HG03066 (cell line): ENCODE measurements around the gene ZNF837.
"Not testable (repeated sequence)": the region's sequence is repeated elsewhere in the genome, so short reads cannot be mapped to it uniquely, and the experiment has no call there.

Experiments used
- ATAC-seq: cut with Tn5 transposase; IDR thresholded peaks from one replicate; pipeline ENCODE4 v1.9.1; 2021; ENCODE audit warnings: low read depth; ENCODE audit not compliant: unreplicated experiment

Gene ZNF837

GRCh38 chr19:58351990-58352755, 28.7 kb downstream of the ZNF837 start:
- ATAC-seq = no peak

- no peak for ATAC-seq
These were observed 29.3 kb downstream of the ZNF837 start for GRCh38 chr19:58351558-58351878.

- ATAC-seq = no peak
These were observed 29.8 kb downstream of the ZNF837 start for GRCh38 chr19:58350871-58351557.

- no peak for ATAC-seq
These were observed 30.6 kb downstream of the ZNF837 start for GRCh38 chr19:58350001-58350861.

GRCh38 chr19:58349590-58349989, 31.2 kb downstream of the ZNF837 start:
- no peak for ATAC-seq

GRCh38 chr19:58348080-58348479, 32.8 kb downstream of the ZNF837 start:
- not testable (repeated sequence) for ATAC-seq

GRCh38 chr19:58346961-58347929, 33.6 kb downstream of the ZNF837 start:
- ATAC-seq = peak; percentile 90

- no peak for ATAC-seq
These were observed 35.3 kb downstream of the ZNF837 start for GRCh38 chr19:58345558-58345957.

- ATAC-seq = no peak
These were observed 41.8 kb downstream of the ZNF837 start for GRCh38 chr19:58338825-58339558.

- no peak for ATAC-seq
These were observed 42.5 kb downstream of the ZNF837 start for GRCh38 chr19:58338336-58338735.

- ATAC-seq = no peak
These were observed 44.0 kb downstream of the ZNF837 start for GRCh38 chr19:58336820-58337219.

GRCh38 chr19:58336216-58336615, 44.6 kb downstream of the ZNF837 start:
- ATAC-seq = no peak

GRCh38 chr19:58335630-58336029, 45.2 kb downstream of the ZNF837 start:
- ATAC-seq = no peak

GRCh38 chr19:58334691-58335249, 46.1 kb downstream of the ZNF837 start:
- ATAC-seq = no peak

GRCh38 chr19:58332697-58333096, 48.1 kb downstream of the ZNF837 start:
- no peak for ATAC-seq

GRCh38 chr19:58330458-58330857, 50.4 kb downstream of the ZNF837 start:
- no peak for ATAC-seq

GRCh38 chr19:58328999-58329398, 51.8 kb downstream of the ZNF837 start:
- ATAC-seq = no peak

GRCh38 chr19:58326914-58327726, 53.7 kb downstream of the ZNF837 start, which contains the start of gene ZSCAN22:
TSS of gene ZSCAN22 (plus strand) at chr19:58326994. CDS start at chr19:58334803, 7,809 bp downstream.
- ATAC-seq = peak; percentile 84
